DMS 273 treated with DMSO at 0.1 percent for 48 hours (cell line): ENCODE results near the gene POR.

Experiments used
- DNase-seq: peaks from one replicate; lab custom pipeline; 2025; lab: John Stamatoyannopoulos, UW

POR gene

GRCh38 chr7:75916685-75917634, 2.0 kb downstream of the POR start:
- DNase-seq, result no peak

- DNase-seq, result no peak
Observed at GRCh38 chr7:75920431-75921161, 5.6 kb downstream of the POR start.

GRCh38 chr7:75921479-75921878, 6.5 kb downstream of the POR start:
- DNase-seq, result no peak

- DNase-seq, result no peak
Observed at GRCh38 chr7:75922966-75923603, 8.1 kb downstream of the POR start.

GRCh38 chr7:75924256-75924655, 9.3 kb downstream of the POR start:
- no peak for DNase-seq

GRCh38 chr7:75924889-75925288, 9.9 kb downstream of the POR start:
- DNase-seq, result no peak

GRCh38 chr7:75925717-75926435, 10.9 kb downstream of the POR start:
- DNase-seq, result no peak

GRCh38 chr7:75928568-75928914, 13.6 kb downstream of the POR start:
- DNase-seq, result no peak

- DNase-seq, result peak; percentile 98
Observed at GRCh38 chr7:75931680-75932079, 16.7 kb downstream of the POR start.

GRCh38 chr7:75937958-75938786, 23.2 kb downstream of the POR start:
- DNase-seq, result no peak

- no peak for DNase-seq
Observed at GRCh38 chr7:75938921-75939320, 24.0 kb downstream of the POR start.

GRCh38 chr7:75943864-75944263, 28.9 kb downstream of the POR start:
- no peak for DNase-seq

- no peak for DNase-seq
Observed at GRCh38 chr7:75944507-75944906, 29.6 kb downstream of the POR start.

- no peak for DNase-seq
Observed at GRCh38 chr7:75945297-75946168, 30.6 kb downstream of the POR start.

GRCh38 chr7:75946207-75946855, 31.4 kb downstream of the POR start:
- DNase-seq, result no peak

GRCh38 chr7:75948179-75948578, 33.2 kb downstream of the POR start:
- DNase-seq, result no peak

- no peak for DNase-seq
Observed at GRCh38 chr7:75950111-75950681, 35.2 kb downstream of the POR start.

- no peak for DNase-seq
Observed at GRCh38 chr7:75951506-75951905, 36.6 kb downstream of the POR start.

- no peak for DNase-seq
Observed at GRCh38 chr7:75953431-75953830, 38.5 kb downstream of the POR start.
